Endodermal cell (in vitro differentiated cells): ENCODE measurements around the gene DYDC1. TPM values are rescaled to one million over a fixed set of nuclear protein-coding genes. Genes with fewer than 3 reads are reported as not detected.

ENCODE experiments used
- DNase-seq: peaks from one replicate; pipeline ENCODE4 v3.0.0-alpha.2; 2017
- H3K27ac ChIP-seq: 2 replicates; pipeline ENCODE4 v1.5.1; 2013; ENCODE audit warnings: mild to moderate bottlenecking, low read depth, low read length, moderate library complexity
- H3K27me3 ChIP-seq: 2 replicates; pipeline ENCODE4 v1.6.1; 2013; ENCODE audit warnings: mild to moderate bottlenecking, low read length, moderate library complexity; ENCODE audit not compliant: insufficient read depth, control insufficient read depth, poor library complexity, severe bottlenecking
- H3K36me3 ChIP-seq: 2 replicates; pipeline ENCODE4 v1.7.0; 2013; ENCODE audit warnings: mild to moderate bottlenecking, low read length, moderate library complexity; ENCODE audit not compliant: control insufficient read depth, insufficient read depth
- H3K4me1 ChIP-seq: one replicate; pipeline ENCODE4 v1.7.0; 2013; ENCODE audit warnings: low read length; ENCODE audit not compliant: control insufficient read depth, insufficient read depth
- H3K4me3 ChIP-seq: 2 replicates; pipeline ENCODE4 v1.5.1; 2013; ENCODE audit warnings: mild to moderate bottlenecking, low read length, moderate library complexity
- H3K9ac ChIP-seq: 2 replicates; pipeline ENCODE4 v1.6.1; 2013; ENCODE audit warnings: mild to moderate bottlenecking, low read length, moderate library complexity; ENCODE audit not compliant: poor library complexity, severe bottlenecking; ENCODE audit errors: extremely low read depth
- H3K9me3 ChIP-seq: 2 replicates; pipeline ENCODE4 v1.6.1; 2013; ENCODE audit warnings: mild to moderate bottlenecking, low read length, moderate library complexity; ENCODE audit not compliant: control insufficient read depth
- H3K27ac Mint-ChIP-seq: 2 replicates; pipeline ENCODE4 v1.8.0; 2020; ENCODE audit warnings: mixed read lengths
- H3K27me3 Mint-ChIP-seq: 2 replicates; pipeline ENCODE4 v1.8.0; 2021; ENCODE audit warnings: mild to moderate bottlenecking, mixed read lengths; ENCODE audit not compliant: insufficient read depth
- H3K36me3 Mint-ChIP-seq: 2 replicates; pipeline ENCODE4 v1.8.0; 2020; ENCODE audit warnings: low read depth, mixed read lengths
- H3K4me1 Mint-ChIP-seq: 2 replicates; pipeline ENCODE4 v1.8.0; 2020; ENCODE audit warnings: mixed read lengths
- H3K4me3 Mint-ChIP-seq: 2 replicates; pipeline ENCODE4 v1.8.0; 2020; ENCODE audit warnings: mild to moderate bottlenecking, moderate library complexity, mixed read lengths
- H3K9me3 Mint-ChIP-seq: 2 replicates; pipeline ENCODE4 v1.8.0; 2020; ENCODE audit warnings: mild to moderate bottlenecking, mixed read lengths
- CTCF ChIP-seq: fragments of 200-600 bp; sonication (generic); conservative IDR thresholded peaks from 2 replicates; pipeline ENCODE4 v1.5.0; 2021; ENCODE audit warnings: antibody characterized with exemption, mild to moderate bottlenecking
- WGBS, 2 experiments: methylation state at CpG; one replicate each; pipeline versions ENCODE4 v1.1.5 to v1.1.7; 2013; ENCODE audit warnings: missing lambda C conversion rate in 2 of 2, mixed read lengths in 1 of 2; ENCODE audit not compliant: insufficient coverage in 1 of 2, insufficient read length in 1 of 2; 5-methylcytosine and 5-hydroxymethylcytosine counted together
- long read RNA-seq, 4 experiments: library from polyadenylated mRNA in 2 of 4; library from RNA in 1 of 4; library from capped mRNA in 1 of 4; stranded (forward) in 3 of 4; unstranded in 1 of 4; transcript quantifications; one replicate each; pipeline ENCODE4 v2.0.0, GENCODE V29; 2020 to 2021; ENCODE audit warnings: inconsistent platforms in 1 of 4
- polyA plus RNA-seq, 2 experiments: library from polyadenylated mRNA; stranded (reverse); fragments of 50-300 nt; gene quantifications; one replicate each; pipeline ENCODE4 v1.2.3, GENCODE V29; 2013
- total RNA-seq, 2 donors: library from RNA; stranded (reverse); fragmentation: NEBNext Ultra II Directional in 1 of 2; extraction: Animal tissue kit (Norgen Biotek cat#: 25700) in 1 of 2; gene quantifications; 2 replicates in 1 of 2; 3 replicates in 1 of 2; pipeline ENCODE4 v1.2.1, GENCODE V29; 2021

DYDC1 gene
- total RNA-seq: 1 to 10 TPM in 1 of 2 donors, under 1 TPM in 1; 0.55 to 1.3 TPM
- not detected for polyA plus RNA-seq (2013, experiment 1 of 2)
- not detected for polyA plus RNA-seq (2013, experiment 2 of 2)
- long read RNA-seq, experiment 1: 0 reads
- long read RNA-seq, experiment 2: 0 reads
- long read RNA-seq, experiment 3: 0 reads
- long read RNA-seq, experiment 4, partial matches to known transcripts: 0 of 1 reads
- long read RNA-seq, experiment 4, other reads (novel, unspliced or antisense): 1 of 1 reads

DNA sequence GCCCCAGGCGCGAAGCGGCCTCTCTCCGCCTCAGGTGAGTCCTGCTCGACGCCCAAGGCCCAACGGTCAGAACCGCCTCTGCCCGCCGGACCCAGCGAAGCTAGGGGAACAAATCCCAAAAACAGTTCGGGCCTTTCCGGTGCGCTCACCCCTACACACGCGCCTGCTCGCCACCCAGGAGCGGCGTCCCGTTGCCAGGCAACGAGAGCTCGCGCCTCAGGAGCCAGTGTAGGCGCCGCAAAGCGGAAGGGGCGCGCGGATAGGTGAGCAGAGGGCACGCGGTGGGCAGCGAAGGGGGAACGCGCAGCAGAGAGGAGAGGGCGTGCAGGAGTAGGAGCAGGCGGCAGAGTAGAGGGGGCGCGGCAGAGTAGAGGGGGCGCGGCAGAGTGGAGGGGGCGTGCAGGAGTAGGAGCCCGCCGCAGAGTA lies at the start of gene DYDC1, which contains the start of gene DYDC2:
TSS of gene DYDC1 (minus strand) at position 193 of the 426 bp plus-strand sequence. CDS start 4,154 bp downstream, outside the sequence.
TSS of gene DYDC2 (plus strand) at position 219 of the 426 bp plus-strand sequence. CDS start 5,663 bp downstream, outside the sequence.
- no peaks in the 10 kb centered on the region for H3K9me3 ChIP-seq
- H3K36me3 ChIP-seq: no peaks in the 10 kb centered on the region
- no peak for TF ChIP-seq CTCF
- Mint-ChIP-seq H3K36me3 (no peaks in the 10 kb centered on the region), H3K9me3 (peaks cover 2% of the 10 kb centered on the region), H3K4me1 (peaks cover 8% of the 10 kb centered on the region), H3K27ac (peak within 1 kb of the TSS; percentile 89), H3K4me3 (peak within 1 kb of the TSS; percentile 80), H3K27me3 (peaks cover 28% of the 10 kb centered on the region)
- peak; percentile 95 for DNase-seq
- peaks cover 4% of the 10 kb centered on the region for H3K4me1 ChIP-seq
- peak within 1 kb of the TSS; percentile 74 for H3K4me3 ChIP-seq
- no peak within 1 kb of the TSS for H3K9ac ChIP-seq
- no peak within 1 kb of the TSS for H3K27ac ChIP-seq
- WGBS, 2 experiments: 1 to 3% methylated on average over 15 to 43 of the region's 43 CpGs
- peaks cover 25% of the 10 kb centered on the region for H3K27me3 ChIP-seq

DNA sequence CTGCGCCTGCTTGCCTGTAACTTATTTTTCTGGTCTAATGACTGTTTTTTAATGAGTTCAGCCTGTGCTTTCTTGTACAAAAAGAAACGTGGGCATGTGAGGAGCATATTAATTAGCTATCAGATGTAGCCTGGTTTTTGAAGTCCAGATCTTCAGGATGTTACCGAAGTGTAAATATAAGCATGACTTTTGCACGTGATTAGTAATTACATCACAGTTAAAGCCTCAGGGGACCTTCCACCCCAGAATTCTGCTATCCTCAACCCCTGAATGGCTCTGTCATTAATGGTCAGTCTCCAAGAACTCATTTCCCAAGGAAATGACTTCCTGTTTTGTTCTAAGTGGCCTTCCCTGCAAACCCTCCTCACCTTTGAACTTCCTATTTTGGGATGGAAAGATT lies 49.6 kb upstream of the DYDC1 start:
- no peak for TF ChIP-seq CTCF
- Histone ChIP-seq H3K4me1 (no peaks in the 10 kb centered on the region), H3K9ac (no peak overlapping the region), H3K27me3 (no peaks in the 10 kb centered on the region), H3K9me3 (no peaks in the 10 kb centered on the region), H3K4me3 (no peak overlapping the region), H3K36me3 (no peaks in the 10 kb centered on the region), H3K27ac (no peak overlapping the region)
- Mint-ChIP-seq H3K4me1 (peaks cover 24% of the 10 kb centered on the region), H3K4me3 (no peak overlapping the region), H3K9me3 (no peaks in the 10 kb centered on the region), H3K27ac (no peak overlapping the region), H3K27me3 (peaks cover 4% of the 10 kb centered on the region), H3K36me3 (no peaks in the 10 kb centered on the region)
- 79 to 87% methylated on average over 4 of the region's 4 CpGs for WGBS, 2 experiments
- DNase-seq: no peak

- Mint-ChIP-seq H3K4me1 (peaks cover 19% of the 10 kb centered on the region), H3K27ac (no peak overlapping the region), H3K27me3 (peaks cover 4% of the 10 kb centered on the region), H3K9me3 (no peaks in the 10 kb centered on the region), H3K4me3 (no peak overlapping the region), H3K36me3 (no peaks in the 10 kb centered on the region)
- no peaks in the 10 kb centered on the region for H3K27me3 ChIP-seq
- no peak for DNase-seq
- H3K27ac ChIP-seq: peak overlapping the region; percentile 32
- no peaks in the 10 kb centered on the region for H3K36me3 ChIP-seq
- TF ChIP-seq CTCF: no peak
- H3K9ac ChIP-seq: no peak overlapping the region
- H3K9me3 ChIP-seq: no peaks in the 10 kb centered on the region
- WGBS, 2 experiments: 56 to 70% methylated on average over 4 of the region's 4 CpGs
- H3K4me1 ChIP-seq: no peaks in the 10 kb centered on the region
- H3K4me3 ChIP-seq: no peak overlapping the region
Measured at GRCh38 chr10:80405626-80406025, 49.1 kb upstream of the DYDC1 start.
